Stimulated activated CD4-positive, alpha-beta T cell treated with anti-CD3 and anti-CD28 coated beads, Interleukin-4, amount 100 ng/mL, for 1 hour (primary cell): ENCODE data around the gene LIPC.
A peak's percentile ranks its signal among the peaks of the same experiment; 100 is the strongest.

Experiments used
- DNase-seq: peaks from one replicate; pipeline ENCODE4 v3.0.0-alpha.2; 2020

Gene LIPC

DNA sequence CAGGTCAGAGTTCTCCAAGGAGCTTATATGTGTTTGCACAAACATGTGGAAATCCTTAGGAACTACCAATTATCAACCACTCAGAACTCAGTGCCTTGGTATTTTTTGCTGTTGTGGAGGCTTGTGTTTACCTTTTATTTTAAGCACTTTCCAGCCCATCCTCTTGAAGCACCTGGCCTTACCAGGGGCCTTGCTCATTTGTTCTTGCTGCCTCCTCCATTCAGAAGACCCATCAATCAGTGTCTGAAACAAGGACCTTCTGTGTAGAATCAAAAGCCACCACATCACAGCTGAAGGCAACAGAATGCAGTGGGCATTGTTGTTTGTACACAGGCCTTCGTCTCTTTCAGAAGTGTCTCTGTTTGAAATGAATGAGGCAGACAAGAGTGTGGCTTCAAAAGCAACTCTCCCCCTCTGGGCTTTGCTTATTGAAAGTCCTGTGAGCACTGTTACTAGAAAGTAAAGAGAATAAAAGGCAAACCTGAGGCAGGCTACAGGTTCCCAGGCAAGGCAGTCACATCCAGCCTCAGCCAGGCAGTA lies 24.5 kb upstream of the LIPC start:
- DNase-seq = no peak

DNA sequence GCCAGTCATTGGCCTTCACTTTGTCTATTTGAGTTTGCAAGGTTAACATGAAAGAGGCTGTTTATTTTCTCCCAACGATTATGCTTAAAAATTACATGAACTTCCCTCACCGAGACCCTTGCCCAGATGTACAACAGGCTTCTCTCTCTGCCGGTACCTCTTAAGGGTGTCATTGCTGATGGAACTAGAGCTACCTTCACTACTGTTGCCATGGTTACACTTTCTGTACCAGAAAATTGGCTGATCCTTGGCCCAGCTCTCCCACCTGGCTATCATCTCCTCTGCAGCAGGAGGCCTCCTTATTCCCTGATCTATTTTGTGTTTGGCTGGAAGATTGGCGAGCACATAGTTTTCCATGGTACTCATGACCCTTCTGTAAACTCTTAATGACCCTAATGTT lies 24.0 kb upstream of the LIPC start:
- no peak for DNase-seq

DNA sequence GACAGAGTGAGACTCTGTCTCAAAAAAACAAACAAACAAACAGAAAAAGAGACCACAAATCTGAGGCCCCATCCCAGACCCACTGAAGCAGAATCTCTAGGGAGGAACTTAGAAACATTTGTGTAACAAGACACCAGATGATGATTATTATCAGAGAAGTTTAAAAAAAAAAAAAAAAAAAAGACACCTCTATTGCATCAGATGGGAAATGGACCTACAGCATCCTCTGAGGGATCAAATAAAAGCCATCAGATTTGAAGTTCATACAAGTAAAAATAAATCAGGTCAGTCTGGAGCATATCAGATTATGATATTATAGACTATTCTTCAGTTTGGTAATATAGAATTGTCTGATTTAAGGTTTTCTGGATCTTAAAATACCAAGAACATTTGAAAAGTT lies 21.9 kb upstream of the LIPC start:
- DNase-seq = no peak

DNA sequence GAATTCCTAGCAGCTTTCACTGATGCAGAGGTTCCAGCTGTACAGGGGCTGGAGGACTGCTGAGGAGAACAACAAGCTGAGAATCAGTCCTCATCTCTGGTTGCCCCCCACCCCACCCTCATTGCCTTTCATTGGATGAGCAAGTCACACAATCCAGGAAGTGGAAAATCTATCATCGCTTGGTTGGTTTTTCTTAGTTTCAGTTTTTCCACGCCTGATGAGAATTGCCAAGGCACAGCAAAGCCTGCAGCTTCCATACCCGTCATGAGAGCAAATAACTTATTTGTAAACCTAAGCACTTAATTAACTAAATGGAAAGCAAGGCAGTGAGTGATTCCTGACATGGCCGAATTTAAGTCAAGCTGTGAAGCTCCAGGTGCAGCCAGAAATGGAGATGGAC lies 21.4 kb upstream of the LIPC start:
- peak; percentile 16 for DNase-seq

DNA sequence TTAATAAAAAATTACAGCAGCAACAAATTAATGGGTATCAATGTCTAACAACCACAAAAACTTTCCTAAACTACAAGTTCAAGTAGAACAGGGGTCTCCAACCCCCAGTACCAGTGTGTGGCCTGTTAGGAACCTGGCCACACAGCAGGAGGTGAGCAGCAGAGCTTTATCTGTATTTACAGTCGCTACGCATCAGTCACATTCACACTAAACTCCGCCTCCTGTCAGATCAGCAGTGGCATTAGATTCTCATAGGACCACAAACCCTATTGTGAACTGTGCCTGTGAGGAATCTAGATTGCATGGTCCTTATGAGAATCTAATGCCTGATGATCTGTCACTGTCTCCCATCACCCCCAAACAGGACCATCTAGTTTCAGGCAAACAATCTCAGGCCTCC lies 18.5 kb upstream of the LIPC start:
- no peak for DNase-seq

DNA sequence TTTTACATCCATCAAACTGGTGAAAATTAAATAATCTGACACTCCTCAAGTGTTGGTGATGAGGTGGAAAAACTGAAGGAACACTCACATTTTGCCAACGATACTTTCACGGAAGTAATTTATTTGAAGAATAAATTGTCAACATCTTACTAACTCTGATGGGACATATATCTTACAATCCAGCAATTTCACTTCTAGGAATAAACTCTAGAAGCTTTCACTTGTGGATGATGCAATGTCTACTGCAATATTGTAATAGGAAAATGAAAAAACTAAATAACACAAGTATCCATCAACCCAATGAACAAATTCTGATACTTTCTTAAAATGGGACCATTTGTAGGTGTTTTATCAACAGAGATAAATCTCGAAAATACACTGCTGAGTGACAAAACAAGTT lies 16.2 kb upstream of the LIPC start:
- no peak for DNase-seq

DNA sequence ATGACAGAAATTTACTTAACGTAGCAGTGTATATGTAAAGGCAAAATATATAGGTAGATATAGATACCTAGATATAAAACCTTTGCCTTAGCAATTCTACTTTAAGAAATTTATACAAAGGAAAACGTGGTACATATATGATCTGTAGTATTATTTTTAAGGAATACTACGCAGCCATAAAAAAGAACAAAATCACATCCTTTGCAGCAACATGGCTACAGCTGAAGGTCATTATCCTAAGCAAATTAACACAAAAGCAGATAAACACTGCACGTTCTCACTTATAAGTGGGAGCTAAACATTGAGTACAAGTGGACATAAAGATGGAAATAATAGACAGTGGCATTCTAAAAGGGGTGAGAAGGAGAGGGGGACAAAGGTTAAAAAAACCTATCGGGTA lies 14.8 kb upstream of the LIPC start:
- no peak for DNase-seq

DNA sequence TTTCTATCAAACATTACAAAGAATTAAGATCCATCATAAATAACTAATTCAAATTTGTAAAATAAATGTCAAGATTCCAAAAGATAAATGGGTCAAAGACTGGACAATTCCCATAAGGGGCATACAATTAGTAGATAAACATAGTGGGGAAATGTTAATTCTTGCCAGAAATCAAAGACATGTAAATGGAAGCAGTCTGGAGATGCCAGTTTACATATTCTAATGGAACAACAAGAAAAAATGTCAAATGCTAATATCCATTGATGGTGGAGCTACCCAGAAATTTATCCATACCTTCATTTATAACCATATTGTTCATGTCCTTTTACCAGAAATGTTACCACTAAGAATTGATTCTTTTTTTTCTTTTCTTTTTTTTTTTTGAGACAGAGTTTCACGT lies 13.7 kb upstream of the LIPC start:
- DNase-seq = no peak

DNA sequence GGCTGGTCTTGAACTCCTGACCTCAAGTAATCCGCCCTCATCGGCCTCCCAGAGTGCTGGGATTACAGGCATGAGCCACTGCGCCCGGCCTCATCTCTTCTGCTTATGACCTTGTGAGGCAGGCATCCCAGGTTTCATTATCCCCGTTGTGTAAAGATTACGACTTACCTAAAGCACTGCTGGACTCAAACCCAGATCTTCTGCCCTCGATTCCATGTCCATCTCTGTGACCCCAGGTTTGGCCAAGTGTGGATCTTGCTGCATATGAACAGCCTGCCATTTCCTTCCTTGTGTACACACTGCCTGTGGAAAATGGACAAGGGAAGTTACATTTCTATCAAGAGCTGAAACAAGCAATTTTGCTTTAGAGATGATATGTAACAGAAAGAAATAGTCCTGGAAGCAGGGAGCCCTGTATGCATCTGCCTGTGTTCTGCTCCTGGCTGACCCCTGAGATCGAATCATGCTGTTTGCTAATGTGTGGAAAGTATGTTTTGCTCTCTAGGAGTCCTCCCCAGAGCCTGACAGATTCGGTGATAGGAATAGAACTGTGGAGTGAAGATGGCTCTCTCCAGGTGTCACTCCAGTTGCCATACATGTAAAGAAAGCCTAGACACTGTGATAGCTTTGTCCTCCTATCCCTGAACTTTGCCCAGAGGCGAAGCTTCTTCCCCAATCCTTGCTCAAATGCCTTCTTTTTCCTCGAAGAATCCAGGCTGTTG lies 11.8 kb upstream of the LIPC start:
- no peak for DNase-seq

DNA sequence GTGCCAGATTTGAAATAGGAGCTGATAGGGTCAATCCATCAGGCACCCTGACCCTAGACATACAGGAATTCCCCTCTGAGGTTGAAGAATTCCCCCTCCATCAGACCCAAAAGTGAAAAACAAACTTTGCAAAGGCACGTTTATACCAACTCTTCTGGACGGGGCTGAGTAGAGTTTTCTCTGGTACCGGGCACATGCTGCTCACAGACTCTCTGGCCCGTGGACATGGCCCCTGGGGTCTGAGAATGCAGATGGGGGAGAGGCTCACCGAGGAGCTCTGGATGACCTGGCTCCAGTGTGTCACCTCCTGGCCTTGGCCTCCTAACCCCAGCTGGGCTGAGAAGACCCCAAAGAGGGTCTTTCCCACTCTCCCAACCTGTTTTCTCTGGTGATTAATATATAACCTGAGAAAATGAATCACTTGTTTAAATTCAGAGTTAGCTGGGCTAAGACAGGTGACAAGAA lies 11.2 kb upstream of the LIPC start:
- DNase-seq = no peak

DNA sequence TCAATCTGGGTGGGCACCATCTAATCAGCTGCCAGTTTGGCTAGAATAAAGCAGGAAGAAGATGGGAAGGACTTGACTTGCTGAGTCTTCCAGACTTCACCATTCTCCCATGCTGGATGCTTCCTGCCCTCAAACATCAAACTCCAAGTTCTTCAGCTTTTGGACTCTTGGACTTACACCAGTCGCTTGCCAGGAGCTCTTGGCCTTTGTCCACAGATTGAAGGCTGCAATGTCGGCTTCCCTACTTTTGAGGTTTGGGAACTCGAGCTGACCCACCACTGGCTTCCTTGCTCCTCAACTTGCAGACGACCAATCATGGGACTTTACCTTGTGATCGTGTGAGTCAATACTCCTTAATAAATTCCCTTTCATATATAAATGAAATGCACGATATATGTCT lies 8.6 kb upstream of the LIPC start:
- no peak for DNase-seq

DNA sequence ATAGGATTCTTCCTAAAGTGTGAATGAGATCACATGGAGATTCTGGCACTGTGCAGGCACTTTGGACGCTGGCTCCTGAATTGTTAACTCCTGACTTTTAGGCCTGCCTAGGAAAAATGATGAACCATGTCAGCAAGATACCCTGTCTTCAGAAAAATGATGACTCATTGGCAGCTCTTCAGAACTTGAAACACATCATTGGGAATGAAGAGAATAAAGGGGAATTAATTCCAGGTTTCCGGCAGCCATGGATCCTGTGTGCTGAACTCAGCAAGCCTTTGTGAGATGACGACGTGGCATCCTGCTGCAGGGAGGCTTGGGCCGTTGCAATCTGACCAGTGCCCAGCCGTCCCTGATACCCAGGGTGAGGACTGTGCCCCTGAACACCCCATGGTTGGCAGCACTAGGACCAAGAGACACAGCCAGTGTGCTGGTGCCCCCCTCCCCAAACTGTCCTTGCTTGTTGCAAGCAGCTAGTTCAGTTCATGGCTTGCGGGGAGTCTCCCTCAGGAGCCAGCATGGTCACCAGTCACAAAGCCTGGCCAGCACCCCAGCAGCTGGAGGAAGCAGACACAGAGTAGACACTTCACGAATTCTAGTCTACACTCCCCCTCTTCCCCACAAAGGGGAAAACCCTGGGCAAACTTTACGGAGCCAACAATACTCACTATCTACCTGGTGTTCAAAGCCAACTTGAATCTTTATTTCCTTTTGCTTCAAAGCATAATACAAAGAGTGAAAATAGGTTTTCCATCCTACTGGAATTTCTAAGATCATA lies 7.8 kb upstream of the LIPC start:
- no peak for DNase-seq

DNA sequence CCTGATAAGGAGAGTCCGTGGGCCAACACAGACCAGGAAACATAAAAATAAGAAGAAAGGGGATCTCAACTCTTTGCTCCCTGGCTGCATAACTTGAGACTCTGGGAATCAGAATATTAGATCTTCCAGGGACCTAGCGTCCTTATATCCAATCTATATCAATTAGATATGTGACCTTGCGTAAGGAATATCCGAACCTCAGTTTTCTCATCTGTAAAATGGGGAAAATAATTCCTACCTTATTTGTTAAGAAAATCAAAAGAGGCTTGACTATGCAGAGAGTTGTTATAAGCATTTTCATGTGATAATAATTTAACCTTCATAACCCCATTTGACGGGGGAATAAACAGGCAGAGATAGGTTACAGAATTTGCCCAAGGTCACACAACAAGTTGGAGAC lies 7.1 kb upstream of the LIPC start:
- no peak for DNase-seq

DNA sequence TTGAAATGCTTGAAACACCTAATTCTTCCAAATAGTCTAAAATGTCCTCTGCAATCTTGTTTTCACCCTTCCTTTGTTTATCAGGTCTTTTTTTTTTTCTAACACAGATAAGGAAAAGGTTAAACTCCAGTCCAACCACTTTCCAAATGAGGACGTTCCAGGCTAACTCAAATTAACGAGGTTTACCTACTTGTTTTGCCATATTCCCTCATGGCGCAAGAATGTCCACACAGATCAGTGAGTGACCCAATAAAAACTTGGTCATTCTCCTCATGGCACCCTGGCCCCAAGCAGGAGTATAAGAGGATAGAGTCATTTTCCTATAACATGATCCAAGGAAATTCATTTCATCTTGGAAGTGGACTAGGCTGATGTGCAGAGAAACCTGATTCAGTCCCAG lies 6.6 kb upstream of the LIPC start:
- no peak for DNase-seq

DNA sequence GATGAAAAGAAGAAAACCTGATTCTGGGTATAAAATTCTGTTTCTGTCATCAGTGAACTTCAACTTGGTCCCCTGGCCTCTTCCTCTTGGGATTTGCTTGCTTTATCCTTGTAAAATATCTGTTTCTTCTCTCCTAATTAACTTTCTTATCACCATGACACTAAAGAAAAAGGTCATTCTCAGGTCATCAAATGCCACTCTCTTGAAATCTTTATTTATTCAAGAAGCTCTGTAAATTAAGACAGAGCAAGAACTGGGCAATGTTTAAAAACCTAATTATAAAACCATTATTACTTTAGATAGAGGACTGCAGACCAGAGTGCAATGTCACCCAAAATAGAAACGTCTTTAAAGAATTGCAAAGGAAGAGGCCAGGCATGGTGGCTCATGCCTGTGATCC lies 6.0 kb upstream of the LIPC start:
- no peak for DNase-seq

DNA sequence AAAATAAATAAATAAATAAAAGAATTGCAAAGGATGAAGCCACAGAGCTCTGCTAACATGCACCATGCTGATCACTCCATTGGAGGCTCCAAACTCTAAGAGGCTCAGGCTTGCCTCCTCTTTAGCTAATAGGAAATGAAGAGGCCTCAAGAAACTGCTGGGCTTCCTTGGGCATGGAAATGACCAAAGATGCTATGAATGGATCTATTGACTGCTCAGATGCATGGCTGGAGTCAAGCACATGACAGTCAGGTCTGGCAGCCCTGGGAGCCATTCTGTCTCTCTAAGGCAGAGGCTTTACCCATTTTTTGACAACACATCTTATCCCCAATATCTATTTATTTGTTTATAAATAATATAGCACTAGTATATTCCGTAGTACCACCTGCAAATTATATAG lies 5.3 kb upstream of the LIPC start:
- DNase-seq = no peak

DNA sequence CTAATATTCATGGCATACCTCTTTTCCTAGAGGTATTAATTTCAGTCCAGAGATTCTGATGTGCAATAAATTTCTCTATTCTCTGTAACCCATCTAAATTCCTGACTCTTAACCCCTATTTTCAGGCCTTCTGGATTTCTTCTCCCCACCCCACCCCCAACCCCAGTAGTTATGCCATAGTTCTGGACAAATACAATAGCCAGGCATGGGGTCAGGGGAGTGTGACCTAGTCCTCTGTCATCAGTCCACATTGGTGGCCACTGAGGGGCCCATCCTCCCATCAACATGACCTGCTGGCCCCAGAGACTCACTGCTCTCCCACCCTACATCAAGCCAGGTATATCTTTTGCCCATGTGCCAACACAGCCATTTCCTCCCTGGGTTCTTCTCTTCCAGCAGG lies 3.8 kb upstream of the LIPC start:
- no peak for DNase-seq

DNA sequence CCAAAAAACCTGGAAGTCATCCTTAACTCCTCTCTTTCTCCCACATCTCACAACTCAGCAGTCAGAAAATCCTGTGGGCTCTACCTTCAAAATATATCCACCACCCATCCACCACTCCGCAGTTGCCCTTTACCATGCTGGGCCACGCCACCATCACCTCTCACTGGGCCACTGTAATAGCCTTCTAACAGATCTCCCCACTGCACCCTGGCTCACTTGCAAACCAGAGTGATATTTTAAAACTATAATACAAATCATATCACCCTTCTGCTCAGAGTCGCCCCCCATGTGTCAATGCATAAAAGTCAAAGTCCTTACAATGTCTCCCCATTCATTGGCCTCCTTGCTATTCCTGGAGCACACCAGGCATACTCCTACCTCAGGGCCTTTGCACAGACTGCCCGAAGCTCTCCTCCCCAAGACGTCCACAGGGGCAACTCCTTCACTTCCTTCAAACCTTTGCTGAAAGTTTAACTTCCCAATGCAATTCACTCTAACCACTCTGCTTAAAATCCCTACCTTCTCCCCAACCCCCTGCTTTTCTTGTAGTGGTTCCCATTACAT lies 1.5 kb upstream of the LIPC start:
- no peak for DNase-seq

DNA sequence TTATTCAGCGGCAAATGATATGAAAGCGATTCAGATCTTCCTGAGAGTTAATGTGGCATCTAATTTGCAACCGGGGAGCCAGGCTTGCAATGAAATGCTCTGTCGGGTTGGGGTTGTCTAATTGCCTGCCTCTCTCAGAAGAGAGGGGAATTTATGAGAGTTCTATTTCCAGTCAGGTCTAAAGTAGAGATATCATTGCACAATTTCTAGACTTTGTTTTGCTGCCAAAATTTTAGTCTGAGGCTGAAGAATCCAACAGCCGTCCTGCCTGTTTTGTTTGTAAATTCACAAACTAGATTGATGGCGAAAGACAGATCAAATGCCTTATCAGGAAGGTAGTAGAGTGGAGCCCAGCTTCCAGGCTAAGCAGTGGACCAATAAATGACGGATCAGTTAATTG lies 610 bp downstream of the LIPC start:
- DNase-seq = no peak

DNA sequence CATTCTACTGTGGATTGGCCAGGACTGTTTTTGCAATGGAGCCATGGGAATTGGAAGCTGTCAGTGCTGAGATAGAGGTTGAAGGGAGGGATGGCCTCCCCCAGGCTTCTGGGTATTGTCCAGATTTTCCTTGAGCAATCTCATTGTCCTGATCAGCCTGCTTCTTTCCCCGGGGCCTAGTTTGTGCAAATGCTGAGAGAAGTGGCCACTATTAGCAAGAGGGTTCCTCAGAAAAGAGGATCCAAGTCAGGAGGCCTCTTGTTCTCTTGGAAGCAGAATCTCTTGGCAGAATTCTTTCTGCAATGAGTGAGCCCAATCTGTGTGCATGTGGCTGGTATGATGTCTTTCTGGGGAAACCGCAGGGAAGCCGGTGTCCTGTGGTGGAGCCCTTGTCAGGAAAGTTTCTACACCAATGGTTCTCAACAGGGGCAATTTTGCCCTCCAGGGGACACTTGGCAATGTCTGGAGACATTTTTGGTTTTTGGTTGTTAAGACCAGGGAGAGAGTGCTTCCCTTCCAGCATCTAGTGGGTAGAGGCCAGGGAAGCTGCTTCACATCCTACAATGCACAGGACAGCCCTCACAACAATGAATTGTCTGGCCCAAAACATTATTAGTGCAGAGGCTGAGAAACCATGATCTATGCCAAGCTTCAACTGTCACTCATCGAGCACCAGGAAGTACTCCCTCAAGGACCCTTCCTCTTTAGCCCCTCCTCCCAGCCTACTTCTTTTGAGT lies 2.0 kb downstream of the LIPC start:
- DNase-seq = no peak

DNA sequence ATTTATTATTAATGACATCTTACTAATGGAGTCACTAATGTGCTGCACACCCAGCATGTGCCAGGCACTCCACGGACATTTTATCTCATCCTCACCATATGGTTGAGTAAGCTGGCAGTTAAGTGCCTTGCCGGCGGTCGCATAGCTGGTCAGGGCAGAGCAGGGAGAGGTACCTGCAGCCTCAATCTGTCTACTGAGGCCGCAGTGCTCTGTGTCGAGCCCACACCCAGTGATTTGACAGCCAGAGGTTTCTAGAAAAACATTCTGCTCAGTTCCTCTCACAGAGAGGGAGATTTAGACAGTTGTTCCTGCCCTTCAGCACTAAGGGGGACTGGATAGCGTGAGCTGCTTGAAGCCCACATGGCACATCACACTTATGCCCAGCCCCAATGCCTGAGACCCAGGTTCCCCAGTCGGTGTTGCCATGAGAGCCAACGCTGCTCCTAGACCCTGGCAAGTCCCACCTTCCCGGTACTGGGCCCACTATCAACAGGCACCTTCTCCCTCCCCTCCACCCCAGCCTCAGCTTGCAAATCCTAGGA lies 2.6 kb downstream of the LIPC start:
- no peak for DNase-seq

DNA sequence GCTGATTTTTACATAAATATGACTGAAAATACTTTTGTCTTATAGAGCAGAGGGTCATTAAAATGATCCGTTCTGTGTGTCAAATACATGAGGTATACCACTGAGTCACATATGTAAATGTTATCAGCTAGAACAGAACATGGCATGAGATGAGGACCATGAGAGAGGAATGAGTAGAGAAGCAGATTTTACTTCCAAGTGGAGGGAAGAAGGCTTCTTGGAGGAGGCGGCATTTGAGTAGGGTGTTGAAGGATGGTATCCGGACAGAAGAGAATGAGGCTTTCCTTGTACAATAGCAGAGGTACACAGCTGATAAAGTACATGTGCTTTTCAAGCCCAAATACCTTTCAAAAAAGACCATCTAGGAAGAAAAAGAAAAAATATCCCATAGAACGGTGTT lies 4.8 kb downstream of the LIPC start:
- no peak for DNase-seq

DNA sequence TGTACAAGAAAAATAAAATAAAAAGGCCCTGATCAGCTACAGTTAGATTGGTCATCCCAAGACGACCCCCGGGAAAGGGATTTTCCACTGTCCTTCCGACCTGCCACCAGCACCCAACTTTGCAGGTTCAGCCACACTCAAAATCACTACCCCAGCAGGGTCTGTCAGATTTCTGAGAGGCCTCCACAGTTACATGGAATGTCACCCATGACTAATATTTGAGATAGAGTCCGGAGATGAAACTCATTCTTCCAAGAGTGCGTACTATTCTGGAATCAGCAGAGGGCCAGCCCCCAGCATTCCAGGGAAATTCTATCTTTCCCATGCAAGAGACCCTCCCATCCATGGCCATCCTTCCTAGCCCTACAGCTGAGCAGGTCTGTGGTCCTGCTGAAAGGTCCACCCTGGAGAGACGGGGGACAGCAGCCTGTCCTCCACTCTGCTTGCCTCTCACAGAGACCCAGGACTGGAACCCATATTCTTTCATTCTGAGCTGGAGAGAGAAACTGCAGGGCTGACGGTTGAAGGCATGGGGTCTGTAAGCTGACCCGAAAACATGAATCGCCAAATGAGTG lies 5.8 kb downstream of the LIPC start:
- DNase-seq = no peak
